ENCODE measurements around the gene C17orf107. TPM values are rescaled to one million over a fixed set of nuclear protein-coding genes. Genes with fewer than 3 reads are reported as not detected.
A peak's percentile ranks its signal among the peaks of the same experiment; 100 is the strongest.

Gene C17orf107
- total RNA-seq, 1 experiment from 2014 or later: 1.0 TPM

GRCh38 chr17:4950746-4951204 lies 51.4 kb downstream of the C17orf107 start, which contains the start of gene ENO3:
Gene ENO3, plus strand, starts transcription at chr17:4951119. Its CDS starts 711 bp downstream, at chr17:4951830.
- no peak for DNase-seq

GRCh38 chr17:4951486-4951885 lies 52.1 kb downstream of the C17orf107 start:
- no peaks in the 10 kb centered on the region for H3K36me3 ChIP-seq (ENCODE audit: control insufficient read depth, insufficient read depth, low read length)
- TF ChIP-seq CTCF (IDR thresholded peaks at IDR 0.05; ENCODE audit: insufficient read depth in 1 of 2, low read depth in 1 of 2, low read length in 1 of 2, severe bottlenecking in 1 of 2, unreplicated experiment in 1 of 2): no peak
- Mint-ChIP-seq H3K4me3 (ENCODE audit: unreplicated experiment) (peak overlapping the region; percentile 85), H3K4me1 (ENCODE audit: low read depth, unreplicated experiment) (peaks cover 10% of the 10 kb centered on the region), H3K27ac (ENCODE audit: unreplicated experiment) (peak overlapping the region; percentile 88), H3K36me3 (ENCODE audit: insufficient read depth, unreplicated experiment) (peaks cover 13% of the 10 kb centered on the region), H3K27me3 (ENCODE audit: insufficient read depth, unreplicated experiment) (no peaks in the 10 kb centered on the region), H3K9me3 (ENCODE audit: unreplicated experiment) (no peaks in the 10 kb centered on the region)
- peaks cover 12% of the 10 kb centered on the region for H3K4me1 ChIP-seq
- ChIA-PET POLR2A (interaction anchor here (1.0 to 3.0 kb wide), 2 partner anchors 12 to 16 kb away, joined by 4 to 13 read pairs; partner anchors contain the start of genes RNF167, SLC25A11 and SPAG7), CTCF (interaction anchor here (1.4 kb wide), 1 partner anchor 16 kb away, joined by 5 read pairs; the partner anchor contains the start of gene SPAG7)
- no peaks in the 10 kb centered on the region for H3K9me3 ChIP-seq
- DNase-seq: no peak
- intact Hi-C loops (cut with micrococcal nuclease; ENCODE audit: unreplicated experiment): no loop called here
- no peak overlapping the region for H3K4me3 ChIP-seq (ENCODE audit: low read depth, low read length)
- no TSS peak for BruUV-seq (replicated peaks)
- H3K27me3 ChIP-seq (replicated peaks; ENCODE audit: control insufficient read depth, insufficient read depth, low read length): no peaks in the 10 kb centered on the region

More at GRCh38 chr17:4950746-4951204, 51.4 kb downstream of the C17orf107 start, which contains the start of gene ENO3:
- POLR2A ChIA-PET: interaction anchor here (1.0 to 3.0 kb wide), 2 partner anchors 11 to 16 kb away, joined by 4 to 13 read pairs; partner anchors contain the start of genes RNF167, SLC25A11 and SPAG7
- H3K9me3 ChIP-seq: no peaks in the 10 kb centered on the region
- H3K4me3 ChIP-seq (ENCODE audit: low read depth, low read length): peak within 1 kb of the TSS; percentile 57
- intact Hi-C loops (cut with micrococcal nuclease; ENCODE audit: unreplicated experiment): no loop called here
- H3K4me1 ChIP-seq: peaks cover 15% of the 10 kb centered on the region
- peak within 1 kb of the TSS; percentile 85 for H3K4me3 Mint-ChIP-seq (ENCODE audit: unreplicated experiment)
- no peak for TF ChIP-seq CTCF (IDR thresholded peaks at IDR 0.05; ENCODE audit: insufficient read depth in 1 of 2, low read depth in 1 of 2, low read length in 1 of 2, severe bottlenecking in 1 of 2, unreplicated experiment in 1 of 2)
- H3K27ac Mint-ChIP-seq (ENCODE audit: unreplicated experiment): peak within 1 kb of the TSS; percentile 88
- peaks cover 19% of the 10 kb centered on the region for H3K36me3 Mint-ChIP-seq (ENCODE audit: insufficient read depth, unreplicated experiment)
- no peaks in the 10 kb centered on the region for H3K27me3 Mint-ChIP-seq (ENCODE audit: insufficient read depth, unreplicated experiment)
- no peaks in the 10 kb centered on the region for H3K36me3 ChIP-seq (ENCODE audit: control insufficient read depth, insufficient read depth, low read length)
- BruUV-seq (replicated peaks): no TSS peak
- peaks cover 10% of the 10 kb centered on the region for H3K4me1 Mint-ChIP-seq (ENCODE audit: low read depth, unreplicated experiment)
- no peaks in the 10 kb centered on the region for H3K9me3 Mint-ChIP-seq (ENCODE audit: unreplicated experiment)
- H3K27me3 ChIP-seq (replicated peaks; ENCODE audit: control insufficient read depth, insufficient read depth, low read length): no peaks in the 10 kb centered on the region
- CTCF ChIA-PET: interaction anchor here (1.4 kb wide), 1 partner anchor 16 kb away, joined by 5 read pairs; the partner anchor contains the start of gene SPAG7

Other genes starting within 250 kb of the C17orf107 start
- 58.2 and 71.6 TPM in 2 replicates for gene PELP1, start 195.4 kb upstream of the C17orf107 start, total RNA-seq (2022)
- 37.1 and 37.8 TPM in 2 replicates for gene ARRB2, start 188.9 kb upstream of the C17orf107 start, total RNA-seq (2022)
- gene MED11, start 168.1 kb upstream of the C17orf107 start, total RNA-seq (2022): 9.1 and 9.4 TPM in 2 replicates
- gene ZMYND15, start 159.7 kb upstream of the C17orf107 start, total RNA-seq (2022): 2.2 and 3.5 TPM in 2 replicates
- gene CXCL16, start 159.6 kb upstream of the C17orf107 start, total RNA-seq (2022): 44.8 and 55.3 TPM in 2 replicates
- 9.9 and 12.1 TPM in 2 replicates for gene TM4SF5, start 127.7 kb upstream of the C17orf107 start, total RNA-seq (2022)
- gene VMO1, start 113.2 kb upstream of the C17orf107 start, total RNA-seq (2022): 0.54 TPM in 1 of 2 replicates, not detected in the other
- gene GLTPD2, start 110.6 kb upstream of the C17orf107 start, total RNA-seq (2022): 11.8 and 15.6 TPM in 2 replicates
- gene PSMB6, start 103.4 kb upstream of the C17orf107 start, total RNA-seq (2022): 133 and 136 TPM in 2 replicates
- 46.5 and 47.2 TPM in 2 replicates for gene PLD2, start 92.4 kb upstream of the C17orf107 start, total RNA-seq (2022)
- 47.7 and 49.4 TPM in 2 replicates for gene MINK1, start 66.2 kb upstream of the C17orf107 start, total RNA-seq (2022)
- gene CHRNE, start 3.6 kb downstream of the C17orf107 start, total RNA-seq (2022): not detected in 2 replicates
- gene GP1BA, start 32.7 kb downstream of the C17orf107 start, total RNA-seq (2022): not detected in 2 replicates
- gene SLC25A11, start 40.5 kb downstream of the C17orf107 start, total RNA-seq (2022): 36.5 and 40.1 TPM in 2 replicates
- 55.1 and 60.9 TPM in 2 replicates for gene RNF167, start 40.7 kb downstream of the C17orf107 start, total RNA-seq (2022)
- 367 and 416 TPM in 2 replicates for gene PFN1, start 49.0 kb downstream of the C17orf107 start, total RNA-seq (2022)
- 8.1 and 10.6 TPM in 2 replicates for gene ENO3, start 51.6 kb downstream of the C17orf107 start, total RNA-seq (2022)
- 20.5 and 23.1 TPM in 2 replicates for gene SPAG7, start 68.3 kb downstream of the C17orf107 start, total RNA-seq (2022)
- 16.2 and 18.8 TPM in 2 replicates for gene CAMTA2, start 88.1 kb downstream of the C17orf107 start, total RNA-seq (2022)
- gene INCA1, start 98.0 kb downstream of the C17orf107 start, total RNA-seq (2022): 0.64 and 1.4 TPM in 2 replicates
- gene KIF1C, start 98.4 kb downstream of the C17orf107 start, total RNA-seq (2022): 87.5 and 92.0 TPM in 2 replicates
- gene SLC52A1, start 135.9 kb downstream of the C17orf107 start, total RNA-seq (2022): not detected in 2 replicates
- 3.6 and 3.7 TPM in 2 replicates for gene ZFP3, start 178.9 kb downstream of the C17orf107 start, total RNA-seq (2022)
- gene ZNF232, start 212.3 kb downstream of the C17orf107 start, total RNA-seq (2022): 7.5 and 9.1 TPM in 2 replicates
- gene USP6, start 216.5 kb downstream of the C17orf107 start, total RNA-seq (2022): 0.16 and 0.21 TPM in 2 replicates